GM12864 (cell line): ENCODE data around the gene TOMM20L.
"Not testable (repeated sequence)": the region's sequence is repeated elsewhere in the genome, so short reads cannot be mapped to it uniquely, and the experiment has no call there.

Experiments used
- DNase-seq: peaks from one replicate; pipeline ENCODE4 v3.0.0-alpha.2; 2011; ENCODE audit warnings: low read depth
- H3K4me3 ChIP-seq: 2 replicates; pipeline ENCODE4 v1.5.1; 2011; ENCODE audit warnings: mild to moderate bottlenecking, low read depth, low read length, control low read depth
- TF ChIP-seq, protein P1 (sequence below): IDR thresholded peaks from 2 replicates; pipeline ENCODE4 v1.5.1; 2011; ENCODE audit warnings: low read depth, mild to moderate bottlenecking, moderate library complexity, low read length, control low read depth, inconsistent platforms; ENCODE audit errors: missing control alignments

TOMM20L gene

DNA sequence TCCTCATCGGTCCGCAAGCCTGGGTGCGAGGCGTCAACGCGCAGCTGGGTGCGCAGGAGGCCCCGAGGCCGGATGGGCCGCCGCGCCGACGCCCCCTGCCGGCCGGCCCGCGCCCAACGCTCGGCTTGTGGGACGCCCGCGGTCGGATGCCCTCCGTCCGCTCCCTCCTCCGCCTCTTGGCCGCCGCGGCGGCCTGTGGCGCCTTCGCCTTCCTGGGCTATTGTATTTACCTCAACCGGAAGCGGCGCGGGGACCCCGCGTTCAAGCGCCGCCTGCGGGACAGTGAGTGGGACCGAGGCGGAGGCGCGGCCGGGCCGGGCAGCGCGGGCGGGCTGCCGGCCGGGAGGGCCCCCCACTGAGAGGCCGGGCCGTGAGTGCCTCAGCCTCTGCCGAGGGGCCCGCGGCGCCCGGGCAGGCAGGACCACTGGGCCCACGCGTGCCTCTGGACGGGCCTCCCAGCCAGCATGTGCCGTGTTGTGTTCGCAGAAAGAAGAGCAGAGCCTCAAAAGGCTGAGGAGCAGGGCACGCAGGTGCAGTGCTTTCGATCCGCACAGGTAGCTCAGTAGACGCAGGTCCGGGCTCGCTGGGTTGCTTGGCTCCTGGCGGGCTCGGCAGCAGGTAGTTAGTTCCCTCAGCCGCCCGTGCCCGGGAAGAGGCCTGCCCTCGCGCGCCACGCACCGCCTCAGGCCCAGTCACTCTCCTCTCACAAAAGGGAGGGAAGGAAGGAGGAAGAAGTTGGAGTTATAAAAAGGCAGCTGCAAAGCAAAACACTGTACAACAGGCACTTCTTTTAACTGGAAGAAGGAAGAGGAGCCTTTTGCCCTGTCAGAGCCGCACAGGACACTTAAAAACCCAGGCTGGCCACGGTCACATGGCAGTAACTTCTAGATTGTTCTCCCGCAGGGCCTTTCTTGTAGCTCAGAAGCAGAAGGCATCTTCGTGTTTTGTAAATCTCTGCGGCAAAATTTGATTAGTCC is at the start of gene TOMM20L:
Gene TOMM20L, plus strand, starts transcription at position 119 of the 977 bp plus-strand sequence. Its CDS starts 28 bp downstream, at position 147.
- H3K4me3 ChIP-seq: peak within 1 kb of the TSS; percentile 49
- DNase-seq: peak; percentile 26
- TF ChIP-seq, protein P1, sequence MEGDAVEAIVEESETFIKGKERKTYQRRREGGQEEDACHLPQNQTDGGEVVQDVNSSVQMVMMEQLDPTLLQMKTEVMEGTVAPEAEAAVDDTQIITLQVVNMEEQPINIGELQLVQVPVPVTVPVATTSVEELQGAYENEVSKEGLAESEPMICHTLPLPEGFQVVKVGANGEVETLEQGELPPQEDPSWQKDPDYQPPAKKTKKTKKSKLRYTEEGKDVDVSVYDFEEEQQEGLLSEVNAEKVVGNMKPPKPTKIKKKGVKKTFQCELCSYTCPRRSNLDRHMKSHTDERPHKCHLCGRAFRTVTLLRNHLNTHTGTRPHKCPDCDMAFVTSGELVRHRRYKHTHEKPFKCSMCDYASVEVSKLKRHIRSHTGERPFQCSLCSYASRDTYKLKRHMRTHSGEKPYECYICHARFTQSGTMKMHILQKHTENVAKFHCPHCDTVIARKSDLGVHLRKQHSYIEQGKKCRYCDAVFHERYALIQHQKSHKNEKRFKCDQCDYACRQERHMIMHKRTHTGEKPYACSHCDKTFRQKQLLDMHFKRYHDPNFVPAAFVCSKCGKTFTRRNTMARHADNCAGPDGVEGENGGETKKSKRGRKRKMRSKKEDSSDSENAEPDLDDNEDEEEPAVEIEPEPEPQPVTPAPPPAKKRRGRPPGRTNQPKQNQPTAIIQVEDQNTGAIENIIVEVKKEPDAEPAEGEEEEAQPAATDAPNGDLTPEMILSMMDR: peak; percentile 78

DNA sequence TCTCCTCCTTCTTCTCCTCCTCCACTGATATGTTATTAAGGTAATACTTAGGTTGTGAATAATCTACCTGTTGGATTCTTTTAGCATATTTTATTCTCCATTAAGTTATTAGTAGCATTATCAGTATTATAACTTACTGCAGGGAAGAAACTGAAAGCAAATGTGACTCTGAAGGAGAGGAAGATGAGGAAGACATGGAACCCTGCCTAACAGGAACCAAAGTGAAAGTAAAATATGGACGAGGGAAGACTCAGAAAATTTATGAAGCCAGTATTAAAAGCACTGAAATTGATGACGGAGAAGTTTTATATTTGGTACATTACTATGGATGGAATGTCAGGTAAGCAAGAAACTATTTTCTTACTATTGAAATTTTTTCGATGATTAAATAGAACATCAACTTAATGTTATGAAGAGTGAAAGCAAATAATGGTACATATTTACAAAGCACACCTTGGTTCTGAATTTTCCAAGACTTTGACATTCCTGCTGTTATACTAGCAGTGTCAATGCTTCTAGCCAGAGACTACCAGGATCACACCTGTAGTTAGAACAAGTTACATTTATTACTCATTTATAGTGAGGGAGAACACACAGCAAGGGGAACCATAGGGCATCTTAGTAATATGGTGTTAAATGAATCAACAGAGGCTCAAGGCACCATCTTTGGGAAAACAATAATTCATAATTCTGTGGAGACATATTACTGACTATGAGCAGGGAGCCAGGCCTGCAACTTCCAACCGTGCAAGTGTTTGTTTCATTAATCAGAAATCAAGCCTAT is 42.0 kb upstream of the TOMM20L start:
- TF ChIP-seq, protein P1: no peak
- H3K4me3 ChIP-seq: no peak overlapping the region
- DNase-seq: no peak

DNA sequence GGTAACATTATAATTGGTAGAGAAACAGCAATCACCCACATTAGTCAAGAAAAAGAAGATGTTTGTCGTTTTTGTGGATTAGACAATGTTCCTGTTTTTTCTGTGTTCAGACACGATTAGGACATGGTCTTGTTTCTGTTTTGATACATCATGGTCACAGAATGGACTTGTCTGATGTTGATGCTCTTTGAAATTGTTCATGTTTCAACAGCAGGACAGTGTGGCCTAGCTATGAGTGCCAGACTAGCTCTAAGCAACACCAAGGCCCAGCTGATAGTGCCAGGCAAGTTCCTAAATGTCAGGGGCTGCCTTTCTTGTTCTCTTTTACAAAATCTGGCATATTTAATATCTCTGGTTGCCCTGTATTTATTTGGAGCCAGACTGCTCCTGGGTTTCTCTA is 40.9 kb upstream of the TOMM20L start:
- H3K4me3 ChIP-seq: no peak overlapping the region
- TF ChIP-seq, protein P1: no peak
- DNase-seq: no peak

DNA sequence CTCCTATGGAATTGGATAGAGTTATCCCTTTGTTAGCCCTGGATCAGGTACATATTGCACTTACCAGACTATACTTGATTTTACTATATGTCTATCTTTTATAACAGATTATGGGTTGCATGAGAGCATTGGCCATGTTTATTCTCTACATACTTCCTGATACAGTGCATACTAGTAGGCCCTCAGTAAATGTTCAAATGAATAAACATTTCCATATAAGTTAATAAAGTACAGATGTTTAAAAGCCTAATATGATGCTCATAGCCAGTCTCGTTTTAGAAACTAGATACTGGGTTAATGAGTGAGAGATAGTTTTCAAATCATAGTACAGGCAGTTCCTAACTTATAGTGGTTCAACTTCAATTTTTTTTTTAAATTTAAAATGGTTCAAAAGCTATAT is 39.5 kb upstream of the TOMM20L start:
- H3K4me3 ChIP-seq: no peak overlapping the region
- DNase-seq: no peak
- TF ChIP-seq, protein P1: no peak

DNA sequence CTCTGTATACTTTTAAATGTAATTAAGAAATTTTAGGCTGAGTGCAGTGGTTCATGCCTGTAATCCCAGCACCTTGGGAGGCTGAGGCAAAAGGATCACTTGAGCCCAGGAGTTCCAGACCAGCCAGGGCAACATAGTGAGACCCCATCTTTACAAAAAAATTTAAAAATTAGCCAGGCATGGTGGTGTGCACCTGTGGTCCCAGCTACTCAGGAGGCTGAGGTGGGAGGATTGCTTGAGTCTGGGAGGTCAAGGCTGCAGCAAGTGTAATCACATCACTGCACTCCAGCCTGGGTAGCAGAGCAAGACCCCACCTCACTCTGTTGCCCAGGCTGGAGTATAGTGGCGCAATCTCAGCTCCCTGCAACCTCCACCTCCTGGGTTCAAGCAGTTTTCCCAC is 33.5 kb upstream of the TOMM20L start:
- not testable (repeated sequence) for DNase-seq

DNA sequence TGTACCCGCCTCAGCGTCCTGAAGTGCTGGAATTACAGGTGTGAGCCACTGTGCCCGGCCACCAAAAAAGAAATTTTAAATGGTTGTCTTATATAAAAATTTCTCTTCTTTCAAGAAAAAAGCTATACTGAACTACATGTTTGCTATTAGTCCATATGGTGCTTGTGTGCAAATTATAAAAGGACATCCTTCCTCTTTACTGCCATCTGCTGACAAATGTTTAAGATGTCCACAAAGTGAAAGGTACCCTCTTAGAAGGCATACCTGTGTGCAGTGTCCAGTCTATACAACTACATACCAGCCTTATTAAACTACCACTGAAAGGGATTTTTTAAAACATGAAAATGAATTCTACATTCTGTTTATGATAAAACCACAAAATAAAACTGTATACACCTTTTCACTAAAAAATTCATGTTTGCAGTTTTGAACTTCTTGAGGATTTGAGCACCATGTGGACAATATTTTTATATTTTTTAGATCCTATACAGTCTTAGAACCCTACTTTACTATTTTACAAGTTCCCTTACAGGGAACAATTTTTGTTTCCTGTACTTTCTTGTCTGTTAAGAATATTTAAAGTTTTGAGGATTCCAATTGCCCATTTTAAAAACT is 32.8 kb upstream of the TOMM20L start:
- no peak overlapping the region for H3K4me3 ChIP-seq
- DNase-seq: no peak
- TF ChIP-seq, protein P1: peak; percentile 23

More for the DNA sequence above, 33.5 kb upstream of the TOMM20L start:
- not testable (repeated sequence) for H3K4me3 ChIP-seq

DNA sequence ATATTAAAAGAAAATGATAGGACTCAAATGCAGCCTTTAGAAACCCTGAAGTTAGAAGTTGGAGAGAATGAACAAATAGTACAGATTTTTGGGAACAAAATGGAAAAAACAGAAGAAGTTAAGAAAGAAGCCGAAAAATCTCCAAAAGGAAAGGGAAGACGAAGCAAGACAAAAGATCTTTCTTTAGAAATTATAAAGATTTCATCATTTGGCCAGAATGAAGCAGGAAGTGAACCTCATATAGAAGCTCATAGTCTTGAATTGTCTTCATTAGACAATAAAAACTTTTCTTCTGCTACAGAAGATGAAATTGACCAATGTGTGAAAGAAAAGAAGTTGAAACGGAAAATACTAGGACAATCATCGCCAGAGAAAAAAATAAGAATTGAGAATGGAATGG is 31.4 kb upstream of the TOMM20L start:
- no peak for DNase-seq
- TF ChIP-seq, protein P1: no peak
- no peak overlapping the region for H3K4me3 ChIP-seq
